Fibroblast of lung (primary cell): ENCODE results near the gene TMEM190. TPM values are rescaled to one million over a fixed set of nuclear protein-coding genes. Genes with fewer than 3 reads are reported as not detected.

ENCODE experiments used
- DNase-seq, 2 donors: peaks; one replicate each; pipeline versions ENCODE4 v3.0.0 to v3.0.0-alpha.2; 2010; ENCODE audit warnings: low read depth in 2 of 2
- H2AFZ ChIP-seq: 2 replicates; pipeline ENCODE4 v1.5.1; 2012; ENCODE audit warnings: low read length, control low read depth, inconsistent platforms
- H3K27ac ChIP-seq: 2 replicates; pipeline ENCODE4 v1.5.1; 2011; ENCODE audit warnings: low read length, control low read depth; ENCODE audit not compliant: insufficient read depth
- H3K27me3 ChIP-seq: 2 replicates; pipeline ENCODE4 v1.5.1; 2011; ENCODE audit warnings: mild to moderate bottlenecking, low read length; ENCODE audit not compliant: control insufficient read depth, insufficient read depth
- H3K36me3 ChIP-seq: 2 replicates; pipeline ENCODE4 v1.5.1; 2011; ENCODE audit warnings: low read length; ENCODE audit not compliant: control insufficient read depth, insufficient read depth
- H3K4me1 ChIP-seq: 2 replicates; pipeline ENCODE4 v1.5.1; 2011; ENCODE audit warnings: low read length; ENCODE audit not compliant: control insufficient read depth, insufficient read depth; ENCODE audit errors: extremely low read depth
- H3K4me2 ChIP-seq: 2 replicates; pipeline ENCODE4 v1.5.1; 2011; ENCODE audit warnings: low read length, control low read depth; ENCODE audit not compliant: insufficient read depth; ENCODE audit errors: extremely low read depth
- H3K4me3 ChIP-seq, 4 experiments: fragments of 200-600 bp in 1 of 4; sonication (generic) in 1 of 4; replicated peaks in 1 of 4; 2 replicates each; pipeline ENCODE4 v1.5.1; 2011 to 2016; ENCODE audit warnings: low read length in 4 of 4, low read depth in 3 of 4, mild to moderate bottlenecking in 3 of 4, control low read depth in 2 of 4, inconsistent platforms in 1 of 4, mixed read lengths in 1 of 4; ENCODE audit not compliant: insufficient read depth in 1 of 4; ENCODE audit errors: control extremely low read depth in 1 of 4
- H3K79me2 ChIP-seq: 2 replicates; pipeline ENCODE4 v1.5.1; 2012; ENCODE audit warnings: mild to moderate bottlenecking, low read length, inconsistent platforms; ENCODE audit not compliant: control insufficient read depth, insufficient read depth
- H3K9ac ChIP-seq: 2 replicates; pipeline ENCODE4 v1.5.1; 2011; ENCODE audit warnings: mild to moderate bottlenecking, low read length, control low read depth; ENCODE audit not compliant: insufficient read depth
- H3K9me3 ChIP-seq: 2 replicates; pipeline ENCODE4 v1.5.1; 2012; ENCODE audit warnings: low read depth, low read length; ENCODE audit not compliant: control insufficient read depth, insufficient read depth
- H4K20me1 ChIP-seq: 2 replicates; pipeline ENCODE4 v1.5.1; 2011; ENCODE audit warnings: low read length; ENCODE audit not compliant: control insufficient read depth, insufficient read depth; ENCODE audit errors: extremely low read depth
- EZH2 ChIP-seq: IDR thresholded peaks from 2 replicates; pipeline ENCODE4 v1.5.1; 2012; ENCODE audit warnings: low read length, control low read depth, mild to moderate bottlenecking; ENCODE audit errors: missing control alignments
- polyA plus RNA-seq, 2 donors: library from polyadenylated mRNA; depleted of rRNA in 1 of 2; stranded (reverse) in 1 of 2; unstranded in 1 of 2; fragments of >200 nt; gene quantifications; 2 replicates each; pipeline ENCODE4 v1.2.1, GENCODE V29; 2011 to 2012; ENCODE audit warnings: missing spikeins in 1 of 2
- total RNA-seq: library from RNA; depleted of rRNA; stranded (reverse); fragments of >200 nt; gene quantifications from 2 replicates; pipeline ENCODE4 v1.2.1, GENCODE V29; 2014
- TF ChIP-seq, protein P1 (sequence below), 2 donors: IDR thresholded peaks in 1 of 2; conservative IDR thresholded peaks in 1 of 2; 1 replicate in 1 of 2; 2 replicates in 1 of 2; pipeline ENCODE4 v1.5.1; 2011 to 2012; ENCODE audit warnings: low read length in 2 of 2, control low read depth in 1 of 2, inconsistent platforms in 1 of 2, low read depth in 1 of 2, mild to moderate bottlenecking in 1 of 2

The TMEM190 gene
- total and polyA plus RNA-seq, 2 donors (not counting 1 experiment from before 2014, with no cell fraction given), result 0.14 TPM; not detected in 1

- peaks cover 9% of the 10 kb centered on the region for H3K4me1 ChIP-seq
- H3K27me3 ChIP-seq, result no peaks in the 10 kb centered on the region
- TF ChIP-seq, protein P1, sequence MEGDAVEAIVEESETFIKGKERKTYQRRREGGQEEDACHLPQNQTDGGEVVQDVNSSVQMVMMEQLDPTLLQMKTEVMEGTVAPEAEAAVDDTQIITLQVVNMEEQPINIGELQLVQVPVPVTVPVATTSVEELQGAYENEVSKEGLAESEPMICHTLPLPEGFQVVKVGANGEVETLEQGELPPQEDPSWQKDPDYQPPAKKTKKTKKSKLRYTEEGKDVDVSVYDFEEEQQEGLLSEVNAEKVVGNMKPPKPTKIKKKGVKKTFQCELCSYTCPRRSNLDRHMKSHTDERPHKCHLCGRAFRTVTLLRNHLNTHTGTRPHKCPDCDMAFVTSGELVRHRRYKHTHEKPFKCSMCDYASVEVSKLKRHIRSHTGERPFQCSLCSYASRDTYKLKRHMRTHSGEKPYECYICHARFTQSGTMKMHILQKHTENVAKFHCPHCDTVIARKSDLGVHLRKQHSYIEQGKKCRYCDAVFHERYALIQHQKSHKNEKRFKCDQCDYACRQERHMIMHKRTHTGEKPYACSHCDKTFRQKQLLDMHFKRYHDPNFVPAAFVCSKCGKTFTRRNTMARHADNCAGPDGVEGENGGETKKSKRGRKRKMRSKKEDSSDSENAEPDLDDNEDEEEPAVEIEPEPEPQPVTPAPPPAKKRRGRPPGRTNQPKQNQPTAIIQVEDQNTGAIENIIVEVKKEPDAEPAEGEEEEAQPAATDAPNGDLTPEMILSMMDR (conservative IDR thresholded peaks at IDR 0.05 in 1 of 2, IDR thresholded peaks at IDR 0.05 in 1 of 2; ENCODE audit: low read depth in 1 of 2, low read length in 2 of 2), result no peak
- TF ChIP-seq EZH2, result no peak
- no peak overlapping the region for H3K4me2 ChIP-seq
- H3K9ac ChIP-seq, result peak overlapping the region; percentile 46
- peak overlapping the region; percentile 41 for H2AFZ ChIP-seq
- no peaks in the 10 kb centered on the region for H3K9me3 ChIP-seq
- no peak overlapping the region for H3K4me3 ChIP-seq
- no peak overlapping the region for H3K27ac ChIP-seq
- no peaks in the 10 kb centered on the region for H3K79me2 ChIP-seq
- peak; percentile 35 to 52 for DNase-seq
- H3K36me3 ChIP-seq, result no peaks in the 10 kb centered on the region
- H4K20me1 ChIP-seq, result no peaks in the 10 kb centered on the region
Observed at GRCh38 chr19:55373993-55374757, 2.5 kb upstream of the TMEM190 start.

GRCh38 chr19:55377356-55378131 is 918 bp downstream of the TMEM190 start:
- H4K20me1 ChIP-seq, result no peaks in the 10 kb centered on the region
- no peak for DNase-seq
- H3K4me2 ChIP-seq, result no peak overlapping the region
- no peaks in the 10 kb centered on the region for H3K79me2 ChIP-seq
- H2AFZ ChIP-seq, result no peak overlapping the region
- H3K9ac ChIP-seq, result no peak overlapping the region
- peak; percentile 35 for TF ChIP-seq EZH2
- TF ChIP-seq, protein P1 (conservative IDR thresholded peaks at IDR 0.05 in 1 of 2, IDR thresholded peaks at IDR 0.05 in 1 of 2; ENCODE audit: low read depth in 1 of 2, low read length in 2 of 2), result no peak
- no peak overlapping the region for H3K4me3 ChIP-seq
- no peaks in the 10 kb centered on the region for H3K36me3 ChIP-seq
- H3K27me3 ChIP-seq, result no peaks in the 10 kb centered on the region
- H3K4me1 ChIP-seq, result peaks cover 5% of the 10 kb centered on the region
- H3K9me3 ChIP-seq, result no peaks in the 10 kb centered on the region
- no peak overlapping the region for H3K27ac ChIP-seq

DNA sequence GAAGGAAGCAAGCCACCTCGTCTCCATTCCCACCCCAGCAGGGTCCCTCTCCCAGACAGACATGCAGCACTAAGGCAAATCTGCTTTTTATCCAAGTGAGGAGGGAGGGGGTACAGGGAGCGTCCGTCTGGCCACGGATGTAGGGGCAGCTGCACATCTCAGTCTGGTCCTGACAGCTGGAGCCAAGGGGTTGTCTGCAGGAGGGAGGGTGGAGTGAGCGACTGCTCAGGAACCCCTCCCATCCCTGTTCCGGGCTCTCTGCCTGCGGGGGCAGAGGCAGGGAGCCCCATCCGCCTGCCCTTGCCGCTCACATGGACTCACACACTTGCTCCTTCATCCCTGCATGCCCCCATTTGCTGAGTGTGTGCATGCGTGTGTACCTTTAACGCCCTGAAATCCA is 2.5 kb downstream of the TMEM190 start:
- no peak overlapping the region for H3K4me3 ChIP-seq
- H3K4me1 ChIP-seq, result peaks cover under 1% of the 10 kb centered on the region
- no peak for DNase-seq
- no peak overlapping the region for H3K4me2 ChIP-seq
- TF ChIP-seq EZH2, result no peak
- TF ChIP-seq, protein P1 (conservative IDR thresholded peaks at IDR 0.05 in 1 of 2, IDR thresholded peaks at IDR 0.05 in 1 of 2; ENCODE audit: low read depth in 1 of 2, low read length in 2 of 2), result no peak
- H2AFZ ChIP-seq, result no peak overlapping the region
- no peaks in the 10 kb centered on the region for H3K79me2 ChIP-seq
- no peaks in the 10 kb centered on the region for H4K20me1 ChIP-seq
- H3K27me3 ChIP-seq, result no peaks in the 10 kb centered on the region
- no peaks in the 10 kb centered on the region for H3K36me3 ChIP-seq
- H3K9ac ChIP-seq, result no peak overlapping the region
- H3K27ac ChIP-seq, result no peak overlapping the region
- H3K9me3 ChIP-seq, result no peaks in the 10 kb centered on the region
